ENCODE measurements around the gene CPA3. TPM values are rescaled to one million over a fixed set of nuclear protein-coding genes. Genes with fewer than 3 reads are reported as not detected.

Gene CPA3
- total and polyA plus RNA-seq, 10 donors: 0.06 to 5.6 (median 0.49) TPM; not detected in 3

- WGBS, 5 donors: 71 to 83% (median 78%) methylated on average over 7 of the region's 7 CpGs
Observed at GRCh38 chr3:148820361-148821245, 44.5 kb upstream of the CPA3 start.

GRCh38 chr3:148823026-148823425 lies 42.1 kb upstream of the CPA3 start:
- 26 to 58% (median 49%) methylated on average over 1 of the region's 1 CpG for WGBS, 5 donors
- H3K4me3 ChIP-seq: no peak overlapping the region
- no peaks in the 10 kb centered on the region for H3K27me3 ChIP-seq (replicated peaks in 1 of 7)
- no peak overlapping the region for H3K27ac ChIP-seq
- peaks cover 0 to 7% (median 0%) of the 10 kb centered on the region in 8 donors for H3K9me3 ChIP-seq
- H3K36me3 ChIP-seq: no peaks in the 10 kb centered on the region
- intact Hi-C loops (cut with DNase I; ENCODE audit: low total_unique reads): no loop called here
- DNase-seq: no peak
- no peak for TF ChIP-seq POLR2AphosphoS5 (IDR thresholded peaks at IDR 0.05)
- no peak for TF ChIP-seq CTCF (IDR thresholded peaks at IDR 0.05 in 8 of 11, conservative IDR thresholded peaks at IDR 0.05 in 3 of 11)
- TF ChIP-seq POLR2A (IDR thresholded peaks at IDR 0.05): no peak
- peaks cover 0 to 11% (median 2%) of the 10 kb centered on the region in 6 donors for H3K4me1 ChIP-seq

More at GRCh38 chr3:148820361-148821245, 44.5 kb upstream of the CPA3 start:
- Histone ChIP-seq H3K36me3 (no peaks in the 10 kb centered on the region), H3K27ac (no peak overlapping the region), H3K9me3 (peaks cover 0 to 7% (median 0%) of the 10 kb centered on the region in 8 donors), H3K4me1 (peaks cover 0 to 6% (median 0%) of the 10 kb centered on the region in 6 donors), H3K4me3 (no peak overlapping the region), H3K27me3 (replicated peaks in 1 of 7) (no peaks in the 10 kb centered on the region)
- intact Hi-C loops (cut with DNase I; ENCODE audit: low total_unique reads): no loop called here
- DNase-seq: no peak
- TF ChIP-seq POLR2A (IDR thresholded peaks at IDR 0.05) (no peak), POLR2AphosphoS5 (IDR thresholded peaks at IDR 0.05) (no peak), CTCF (IDR thresholded peaks at IDR 0.05 in 8 of 11, conservative IDR thresholded peaks at IDR 0.05 in 3 of 11) (no peak)

GRCh38 chr3:148825476-148825875 lies 39.6 kb upstream of the CPA3 start:
- H3K4me3 ChIP-seq: no peak overlapping the region
- no peak for DNase-seq
- intact Hi-C loops (cut with DNase I; ENCODE audit: low total_unique reads): no loop called here
- peaks cover 0 to 7% (median 0%) of the 10 kb centered on the region in 8 donors for H3K9me3 ChIP-seq
- peaks cover 0 to 15% (median 4%) of the 10 kb centered on the region in 6 donors for H3K4me1 ChIP-seq
- H3K36me3 ChIP-seq: no peaks in the 10 kb centered on the region
- H3K27me3 ChIP-seq (replicated peaks in 1 of 7): no peaks in the 10 kb centered on the region
- TF ChIP-seq CTCF (IDR thresholded peaks at IDR 0.05 in 8 of 11, conservative IDR thresholded peaks at IDR 0.05 in 3 of 11) (no peak), POLR2A (IDR thresholded peaks at IDR 0.05) (no peak), POLR2AphosphoS5 (IDR thresholded peaks at IDR 0.05) (no peak)
- H3K27ac ChIP-seq: peak overlapping the region in 3 of 8 donors; percentile 9 to 27 (median 20)
- WGBS, 5 donors: 73 to 91% (median 86%) methylated on average over 3 of the region's 3 CpGs

GRCh38 chr3:148827585-148827984 lies 37.5 kb upstream of the CPA3 start, which contains the start of gene CPB1:
TSS of gene CPB1 (plus strand) at chr3:148827811. CDS start at chr3:148827824, 13 bp downstream.
- no peak for DNase-seq
- no peaks in the 10 kb centered on the region for H3K36me3 ChIP-seq
- no peak within 1 kb of the TSS for H3K4me3 ChIP-seq
- peaks cover 0 to 15% (median 4%) of the 10 kb centered on the region in 6 donors for H3K4me1 ChIP-seq
- TF ChIP-seq POLR2AphosphoS5 (IDR thresholded peaks at IDR 0.05) (no peak), CTCF (IDR thresholded peaks at IDR 0.05 in 8 of 11, conservative IDR thresholded peaks at IDR 0.05 in 3 of 11) (no peak), POLR2A (IDR thresholded peaks at IDR 0.05) (no peak)
- H3K9me3 ChIP-seq: peaks cover 0 to under 1% (median 0%) of the 10 kb centered on the region in 8 donors
- intact Hi-C loops (cut with DNase I; ENCODE audit: low total_unique reads): no loop called here
- no peaks in the 10 kb centered on the region for H3K27me3 ChIP-seq (replicated peaks in 1 of 7)
- peak within 1 kb of the TSS in 7 of 8 donors; percentile 42 to 75 (median 59) for H3K27ac ChIP-seq
